M059J (cell line): Measurements from ENCODE around the gene HECTD4. TPM values are rescaled to one million over a fixed set of nuclear protein-coding genes. Genes with fewer than 3 reads are reported as not detected.
A peak's percentile ranks its signal among the peaks of the same experiment; 100 is the strongest.
"Not testable (repeated sequence)": the region's sequence is repeated elsewhere in the genome, so short reads cannot be mapped to it uniquely, and the experiment has no call there.

Source experiments
- DNase-seq: peaks from one replicate; pipeline ENCODE4 v3.0.0-alpha.2; 2012; ENCODE audit warnings: low read depth
- total RNA-seq: library from RNA; depleted of rRNA; stranded (reverse); fragments of >200 nt; shearing (Covaris generic); gene quantifications from 2 replicates; pipeline ENCODE4 v1.2.3, GENCODE V29; 2014

The HECTD4 gene
- total RNA-seq, 1 experiment from 2014 or later = 13.8 TPM

GRCh38 chr12:112270673-112271072, 111.6 kb downstream of the HECTD4 start:
- DNase-seq = no peak

GRCh38 chr12:112266473-112266872, 115.8 kb downstream of the HECTD4 start:
- DNase-seq = no peak

DNA sequence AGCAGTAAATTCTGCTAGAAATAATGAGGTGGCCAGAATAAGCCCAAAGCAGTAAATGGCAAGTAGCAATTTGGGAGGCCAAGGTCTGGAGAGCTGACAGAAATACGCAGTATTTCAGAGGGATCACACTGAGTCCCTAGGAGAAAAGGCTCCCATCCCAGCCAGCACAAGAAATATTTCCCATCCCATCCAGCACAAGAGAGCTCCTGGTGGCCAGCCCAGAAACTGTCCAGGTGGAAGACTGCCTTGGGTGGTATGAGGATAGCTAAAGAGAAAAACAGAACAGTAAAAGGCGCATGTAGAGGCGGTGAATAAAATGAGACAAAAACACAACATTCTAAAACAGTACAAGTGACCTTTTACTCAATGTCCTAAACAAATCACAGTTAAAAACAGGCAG, 120.7 kb downstream of the HECTD4 start:
- DNase-seq = peak; percentile 14

DNA sequence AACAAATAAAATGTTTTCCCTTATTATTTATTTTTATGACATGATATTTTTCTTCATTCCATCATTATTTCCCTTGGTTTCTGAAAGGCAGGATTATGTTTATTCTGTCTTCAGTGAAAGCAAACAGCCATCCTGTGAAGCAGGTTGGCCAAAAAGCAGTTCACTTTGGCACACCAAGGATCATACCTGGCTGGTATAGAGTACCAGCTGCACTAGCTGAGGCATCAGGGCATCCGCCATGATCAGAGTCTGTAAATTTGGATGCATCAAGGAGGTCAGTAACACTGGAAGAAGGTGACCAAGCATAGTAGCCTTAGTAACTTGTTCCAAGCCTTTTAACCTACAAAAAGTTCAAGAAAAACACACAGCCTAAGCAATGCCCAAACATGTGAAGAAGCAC, 123.3 kb downstream of the HECTD4 start:
- no peak for DNase-seq

DNA sequence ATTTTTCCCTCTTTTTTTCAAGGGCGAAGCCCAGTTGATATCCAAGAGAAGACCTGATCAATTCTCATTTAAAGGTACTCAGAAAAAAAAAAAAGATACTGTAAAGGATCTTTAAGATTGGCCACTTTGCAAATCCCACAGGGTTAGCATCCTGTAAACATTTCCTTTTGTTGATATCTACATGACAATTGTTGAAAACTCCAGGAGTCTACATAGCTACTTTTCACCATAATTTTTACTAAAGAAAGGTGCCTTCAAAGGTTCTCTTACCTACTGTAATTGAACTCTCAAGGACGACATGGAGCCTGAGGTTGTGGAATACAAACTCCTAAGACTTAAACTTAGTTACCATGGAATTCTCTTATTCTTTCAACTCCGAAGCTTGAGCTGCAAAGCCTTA, 125.5 kb downstream of the HECTD4 start:
- DNase-seq = no peak

DNA sequence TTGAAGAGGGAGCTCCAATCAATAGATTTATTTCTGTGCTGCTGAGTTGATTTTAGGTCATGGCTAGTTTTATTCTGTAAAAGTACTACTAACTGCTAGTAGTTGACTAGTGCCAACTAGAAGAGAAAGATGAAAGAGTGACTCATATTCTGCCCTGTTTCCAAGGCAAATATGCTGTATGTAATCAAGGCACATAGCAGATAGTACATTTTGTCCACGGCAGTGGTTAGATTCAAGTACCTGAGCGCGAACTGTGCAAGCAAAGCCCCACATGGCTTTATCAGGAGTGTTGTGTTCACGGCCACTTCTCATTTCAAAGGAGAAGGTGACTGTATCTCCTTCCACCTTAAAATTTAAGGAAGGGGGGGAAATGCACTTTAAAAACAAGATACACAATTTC, 130.0 kb downstream of the HECTD4 start:
- peak; percentile 7 for DNase-seq

GRCh38 chr12:112244902-112245301, 137.3 kb downstream of the HECTD4 start:
- not testable (repeated sequence) for DNase-seq

- no peak for DNase-seq
Measured at GRCh38 chr12:112243255-112244110, 138.7 kb downstream of the HECTD4 start.

- DNase-seq = no peak
Measured at GRCh38 chr12:112241176-112241575, 141.1 kb downstream of the HECTD4 start.

DNA sequence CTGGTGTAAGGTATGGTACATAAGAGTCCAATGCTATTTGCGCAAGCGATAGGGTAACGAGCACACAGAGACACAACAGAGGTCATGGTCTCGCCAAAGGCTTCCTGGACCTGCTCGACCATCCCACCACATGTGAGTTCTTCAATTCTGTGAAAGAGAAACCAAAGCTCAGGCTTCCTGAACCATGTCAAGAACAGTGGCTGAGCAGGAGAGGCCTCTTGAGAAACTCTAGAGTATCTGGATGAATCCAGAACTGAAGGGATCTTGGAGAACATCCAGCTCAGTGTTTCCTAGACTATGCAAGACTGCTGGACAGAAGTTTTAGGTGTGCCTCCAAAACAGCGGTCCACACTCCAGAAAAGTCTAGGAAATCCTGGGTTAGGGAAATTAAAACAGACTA, 142.3 kb downstream of the HECTD4 start:
- DNase-seq = no peak

DNA sequence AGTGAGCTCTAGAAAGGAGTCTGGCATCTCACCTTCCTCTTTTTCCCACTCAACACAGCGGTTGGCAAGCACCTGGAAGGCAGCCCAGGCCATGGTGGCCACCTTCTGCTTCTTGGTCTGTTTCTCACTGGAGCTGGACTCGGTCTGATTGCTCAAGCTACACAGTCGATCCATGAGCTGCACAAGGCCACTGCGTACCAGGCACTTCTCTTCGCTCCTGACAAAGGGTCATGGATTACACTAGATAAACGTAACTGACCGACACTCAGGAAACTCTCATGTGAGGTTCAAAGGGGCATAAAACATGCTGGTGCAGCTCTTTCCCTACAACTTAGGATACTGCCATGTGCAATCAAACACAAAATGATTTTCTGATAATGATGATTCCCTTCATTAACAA, 143.2 kb downstream of the HECTD4 start:
- no peak for DNase-seq

GRCh38 chr12:112238441-112238840, 143.8 kb downstream of the HECTD4 start:
- DNase-seq = no peak

DNA sequence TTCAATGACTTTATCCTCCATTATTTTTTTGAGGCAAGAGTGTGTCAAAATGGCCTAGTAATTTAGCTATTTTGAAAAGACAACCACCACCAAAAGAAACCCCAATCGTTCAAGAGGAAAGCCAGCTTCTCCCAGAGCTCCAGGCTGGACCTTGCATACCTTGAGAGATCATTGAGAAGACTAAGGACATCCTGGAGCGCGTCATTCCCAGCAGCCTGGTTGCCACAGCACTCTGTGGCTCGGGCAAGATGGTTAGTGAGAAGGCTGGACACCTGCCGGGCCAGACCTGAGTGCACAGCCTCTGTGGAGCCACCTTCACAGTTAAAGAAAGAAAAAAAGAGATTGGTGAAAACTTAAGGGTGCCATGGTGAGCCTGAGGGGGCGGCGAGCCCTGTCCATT, 145.4 kb downstream of the HECTD4 start:
- DNase-seq = no peak

- no peak for DNase-seq
Measured at GRCh38 chr12:112236386-112236785, 145.8 kb downstream of the HECTD4 start.

DNA sequence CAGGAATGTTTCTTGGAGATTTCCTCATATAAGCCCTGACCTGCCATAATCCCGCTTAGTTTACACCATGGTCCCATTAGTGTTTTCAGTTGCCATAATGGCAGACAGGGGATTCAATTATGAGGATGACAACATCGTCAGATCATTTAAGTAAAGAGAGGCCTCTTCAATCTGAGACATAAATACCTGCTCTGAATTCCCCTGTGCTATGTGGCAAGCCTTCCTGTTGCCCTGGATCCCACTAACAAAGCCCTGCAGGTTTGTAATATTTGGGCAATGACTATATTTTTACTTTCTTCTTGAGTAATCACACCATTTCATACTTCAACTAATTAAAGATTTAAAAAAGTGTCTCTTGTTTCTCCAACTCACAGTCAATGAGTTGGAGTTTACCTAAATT, 147.9 kb downstream of the HECTD4 start:
- DNase-seq = no peak

DNA sequence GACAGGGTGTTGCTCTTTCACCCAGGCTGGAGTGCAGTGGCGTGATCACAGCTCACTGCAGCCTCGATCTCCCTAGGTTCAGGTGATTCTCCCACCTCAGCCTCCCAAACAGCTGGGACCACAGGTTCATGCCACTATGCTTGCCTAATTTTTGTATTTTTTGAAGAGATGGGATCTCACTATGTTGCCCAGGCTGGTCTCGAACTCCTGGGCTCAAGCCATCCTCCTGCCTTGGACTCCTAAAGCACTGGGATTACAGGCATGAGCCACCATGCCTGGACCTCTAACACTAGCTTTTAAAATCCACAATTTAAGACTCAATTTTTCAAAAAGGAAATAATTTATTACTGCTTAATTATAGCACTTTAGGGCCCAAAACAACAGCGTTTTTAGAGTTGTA, 149.0 kb downstream of the HECTD4 start:
- DNase-seq = no peak

GRCh38 chr12:112230136-112230535, 152.1 kb downstream of the HECTD4 start:
- no peak for DNase-seq

- no peak for DNase-seq
Measured at GRCh38 chr12:112226768-112227167, 155.5 kb downstream of the HECTD4 start.

GRCh38 chr12:112220628-112221027, 161.6 kb downstream of the HECTD4 start:
- DNase-seq = not testable (repeated sequence)

DNA sequence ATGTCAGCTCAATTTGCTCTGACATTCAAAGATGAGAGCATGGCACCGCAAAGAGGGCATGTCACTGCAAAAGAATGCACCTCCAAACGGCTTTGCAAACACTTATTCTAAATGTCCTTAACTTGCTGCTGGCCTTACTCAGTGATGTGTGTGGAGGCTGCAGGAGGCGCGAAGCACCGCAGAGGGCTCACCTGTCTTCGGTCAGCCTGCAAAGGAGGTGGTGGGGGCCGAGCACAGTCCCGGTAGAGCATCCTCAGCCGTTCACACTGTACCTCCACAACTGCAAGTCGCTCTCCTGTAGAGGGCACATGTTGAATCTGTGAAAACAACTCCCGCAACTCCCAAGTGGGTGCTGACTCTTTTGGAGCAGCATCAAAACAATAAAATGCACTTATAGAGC, 163.0 kb downstream of the HECTD4 start:
- DNase-seq = no peak

DNA sequence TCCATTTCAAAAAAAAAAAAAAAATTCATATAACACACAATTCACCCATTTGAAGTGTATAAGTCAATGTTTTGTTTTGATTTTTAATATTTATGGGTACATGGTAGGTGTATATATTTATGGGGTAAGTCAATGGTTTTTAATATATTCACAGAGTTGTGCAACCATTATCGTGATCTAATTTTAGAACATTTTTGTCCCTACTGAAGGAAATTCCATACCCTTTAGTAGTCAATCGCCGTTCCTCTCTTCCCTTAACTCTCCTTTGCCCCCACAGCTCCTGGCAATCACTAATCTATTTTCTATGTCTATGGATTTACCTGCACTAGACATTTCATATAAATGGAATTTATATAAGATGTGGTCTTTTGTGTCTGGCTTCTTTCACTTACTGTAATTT, 164.1 kb downstream of the HECTD4 start:
- no peak for DNase-seq

- DNase-seq = no peak
Measured at GRCh38 chr12:112217647-112218046, 164.6 kb downstream of the HECTD4 start.

DNA sequence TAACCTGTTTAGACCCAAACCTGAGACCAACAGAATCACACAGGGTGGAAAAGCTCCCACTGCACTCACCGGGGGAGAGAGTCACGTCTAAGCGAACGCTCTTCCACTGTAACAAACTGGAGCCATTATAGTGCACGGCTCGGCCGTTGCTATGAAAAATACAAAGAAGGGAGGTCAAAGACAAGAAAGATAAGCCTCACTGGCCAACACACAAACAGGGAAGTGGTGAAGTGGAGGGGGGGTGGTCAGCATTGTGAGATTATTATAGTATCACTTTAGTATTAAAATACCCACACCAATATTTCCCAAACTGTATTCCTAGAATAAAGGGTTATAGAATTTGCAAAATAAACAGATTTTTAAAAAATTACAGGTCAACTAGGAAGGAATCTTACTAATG, 166.0 kb downstream of the HECTD4 start:
- DNase-seq = no peak

- no peak for DNase-seq
Measured at GRCh38 chr12:112214064-112214463, 168.2 kb downstream of the HECTD4 start.
